GM21447 (cell line): ENCODE data around the gene CYP2B6.
"Not testable (repeated sequence)": the region's sequence is repeated elsewhere in the genome, so short reads cannot be mapped to it uniquely, and the experiment has no call there.

ENCODE experiments used
- ATAC-seq: cut with Tn5 transposase; IDR thresholded peaks from one replicate; pipeline ENCODE4 v1.9.1; 2021; ENCODE audit not compliant: unreplicated experiment

CYP2B6 gene

DNA sequence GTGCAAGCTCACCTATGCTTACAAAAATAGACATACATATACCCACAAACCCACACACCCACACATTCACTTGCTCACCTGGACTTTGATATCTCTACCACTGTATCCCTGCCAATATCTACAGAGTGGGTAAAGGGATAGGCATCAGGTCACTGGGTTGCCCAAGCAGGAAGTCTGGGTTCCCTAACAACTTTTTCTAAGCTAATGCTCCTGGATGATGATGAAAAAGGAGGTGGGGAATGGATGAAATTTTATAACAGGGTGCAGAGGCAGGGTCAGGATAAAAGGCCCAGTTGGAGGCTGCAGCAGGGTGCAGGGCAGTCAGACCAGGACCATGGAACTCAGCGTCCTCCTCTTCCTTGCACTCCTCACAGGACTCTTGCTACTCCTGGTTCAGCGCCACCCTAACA lies at the start of gene CYP2B6:
TSS of gene CYP2B6 (plus strand) at position 311 of the 410 bp plus-strand sequence. CDS start at position 335, 24 bp downstream.
- ATAC-seq, result no peak

DNA sequence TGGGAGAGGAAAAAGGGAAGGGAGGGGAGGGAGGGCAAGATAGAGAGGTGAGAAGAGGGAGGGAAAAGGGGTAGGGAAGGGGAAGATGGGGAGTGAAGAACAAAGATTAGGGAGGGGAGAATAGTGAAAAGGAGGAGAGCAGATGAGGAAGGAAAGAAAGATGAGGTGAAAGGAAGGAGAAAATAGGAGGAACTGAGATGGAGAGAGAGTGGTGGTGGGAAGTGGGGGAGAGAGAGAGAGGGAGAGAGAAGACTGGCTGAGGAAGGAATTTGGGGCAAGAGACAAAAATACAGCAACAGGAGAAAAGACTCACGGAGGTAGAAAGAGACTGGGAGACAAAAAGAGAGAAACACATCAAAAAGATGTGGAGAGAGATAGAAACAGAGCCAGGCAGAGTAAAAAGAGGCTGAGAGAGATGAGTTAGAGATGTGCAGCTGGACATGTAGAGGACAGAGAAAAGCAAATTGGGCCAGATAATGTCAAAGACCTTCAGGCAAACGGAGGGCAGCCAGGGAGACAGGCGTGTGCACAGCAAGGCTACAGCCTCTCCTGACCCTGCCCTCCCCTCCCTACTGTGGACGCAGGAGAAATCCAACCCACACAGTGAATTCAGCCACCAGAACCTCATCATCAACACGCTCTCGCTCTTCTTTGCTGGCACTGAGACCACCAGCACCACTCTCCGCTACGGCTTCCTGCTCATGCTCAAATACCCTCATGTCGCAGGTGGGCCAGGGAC lies 49.4 kb upstream of the CYP2B6 start:
- ATAC-seq, result no peak

DNA sequence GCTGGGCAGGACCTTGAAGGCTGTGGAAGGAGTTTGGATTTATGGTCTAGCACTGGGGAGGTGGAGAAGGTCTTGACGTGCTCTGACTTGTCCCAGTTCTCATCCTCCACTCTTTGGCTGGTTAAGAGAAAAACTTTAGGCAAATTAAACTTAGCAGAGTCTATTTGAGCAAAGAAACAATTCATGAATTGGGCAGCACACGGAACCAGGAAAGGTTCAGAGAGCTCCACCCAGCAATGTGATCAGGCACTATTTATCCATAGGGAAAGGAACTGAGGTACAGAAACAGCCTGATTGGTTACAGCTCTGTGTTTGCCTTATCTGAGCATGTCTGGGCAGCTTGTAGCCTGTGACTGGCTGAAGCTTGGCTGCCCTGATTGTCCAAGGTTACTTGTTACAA lies 45.4 kb upstream of the CYP2B6 start:
- no peak for ATAC-seq

DNA sequence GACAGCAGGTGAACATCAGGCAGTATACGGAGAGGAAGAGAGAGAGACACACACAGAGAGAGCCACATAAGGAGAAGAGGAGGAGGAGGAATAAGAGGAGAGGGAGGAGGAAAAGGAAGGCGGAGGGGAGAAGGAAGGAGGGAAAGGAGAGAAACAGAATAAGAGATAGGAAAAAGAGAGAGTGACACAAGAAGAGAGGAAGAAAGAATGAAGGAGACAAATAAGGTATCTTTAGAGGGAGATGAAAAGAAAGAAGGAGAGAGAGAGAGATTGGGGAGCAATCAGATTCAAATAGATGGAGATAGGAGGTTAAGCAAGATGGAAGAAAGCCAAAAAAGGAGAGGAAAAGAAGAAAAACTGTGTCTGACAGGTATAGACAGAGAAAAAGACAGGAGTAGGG lies 44.0 kb upstream of the CYP2B6 start:
- ATAC-seq, result no peak

DNA sequence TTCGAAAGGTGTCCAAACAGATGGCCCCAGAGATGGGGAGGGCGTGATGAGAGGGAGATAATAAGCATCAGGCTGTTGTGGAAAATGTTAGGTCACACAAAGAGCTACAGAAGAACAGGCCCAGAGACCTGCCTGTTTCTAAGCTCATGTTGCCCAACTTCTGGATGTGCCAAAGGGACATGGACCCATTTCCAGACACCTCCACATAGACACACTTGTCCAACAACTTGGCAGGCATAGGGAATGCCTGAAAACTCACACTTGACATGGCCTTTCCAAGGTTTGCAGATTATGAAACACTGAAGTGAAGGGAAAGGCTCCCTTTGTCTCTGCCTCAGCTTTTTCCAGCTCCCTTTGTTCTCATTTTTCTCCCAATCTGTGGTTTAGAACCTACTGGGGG lies 43.5 kb upstream of the CYP2B6 start:
- ATAC-seq, result no peak

DNA sequence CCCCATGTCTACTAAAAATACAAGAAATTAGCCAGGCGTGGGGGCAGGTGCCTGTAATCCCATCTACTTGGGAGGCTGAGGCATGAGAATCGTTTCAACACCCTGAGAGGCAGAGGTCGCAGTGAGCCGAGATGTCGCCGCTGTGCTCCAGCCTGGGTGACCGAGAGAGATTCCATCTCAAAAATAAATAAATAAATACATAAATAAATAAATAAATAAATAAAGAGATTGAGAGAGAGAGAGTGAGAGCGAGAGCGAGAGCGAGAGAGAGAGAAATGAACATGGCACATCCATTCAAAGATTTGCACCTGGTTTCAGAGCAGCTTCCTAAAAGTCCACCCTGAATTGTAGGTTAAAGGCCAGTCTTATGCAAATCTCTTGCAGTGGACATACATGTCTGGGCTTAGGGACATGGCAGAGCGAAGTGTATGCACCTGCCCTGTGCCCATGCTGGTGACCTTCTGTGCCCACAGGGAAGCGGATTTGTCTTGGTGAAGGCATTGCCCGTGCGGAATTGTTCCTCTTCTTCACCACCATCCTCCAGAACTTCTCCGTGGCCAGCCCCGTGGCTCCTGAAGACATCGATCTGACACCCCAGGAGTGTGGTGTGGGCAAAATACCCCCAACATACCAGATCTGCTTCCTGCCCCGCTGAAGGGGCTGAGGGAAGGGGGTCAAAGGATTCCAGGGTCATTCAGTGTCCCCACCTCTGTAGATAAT lies 42.3 kb upstream of the CYP2B6 start:
- no peak for ATAC-seq

DNA sequence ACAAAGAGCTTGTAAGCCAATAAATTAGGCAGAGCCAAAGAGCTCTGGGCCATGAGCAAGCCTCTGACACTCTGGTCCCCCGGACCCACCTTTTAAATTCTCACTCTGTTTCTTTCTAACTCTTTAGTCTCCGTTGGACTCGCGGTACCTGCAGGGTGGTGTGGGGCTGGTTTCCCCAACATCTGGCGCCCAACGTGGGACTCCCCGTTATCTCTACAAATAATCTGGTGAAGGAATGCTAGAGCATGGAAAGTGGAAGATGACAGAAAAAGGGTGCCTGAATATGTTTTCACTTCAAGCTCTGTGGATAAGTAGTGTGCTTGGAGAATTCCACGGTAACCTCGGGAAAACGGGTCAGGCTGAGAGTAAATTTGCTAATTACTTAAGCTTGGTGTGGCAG lies 36.5 kb upstream of the CYP2B6 start:
- ATAC-seq, result no peak

DNA sequence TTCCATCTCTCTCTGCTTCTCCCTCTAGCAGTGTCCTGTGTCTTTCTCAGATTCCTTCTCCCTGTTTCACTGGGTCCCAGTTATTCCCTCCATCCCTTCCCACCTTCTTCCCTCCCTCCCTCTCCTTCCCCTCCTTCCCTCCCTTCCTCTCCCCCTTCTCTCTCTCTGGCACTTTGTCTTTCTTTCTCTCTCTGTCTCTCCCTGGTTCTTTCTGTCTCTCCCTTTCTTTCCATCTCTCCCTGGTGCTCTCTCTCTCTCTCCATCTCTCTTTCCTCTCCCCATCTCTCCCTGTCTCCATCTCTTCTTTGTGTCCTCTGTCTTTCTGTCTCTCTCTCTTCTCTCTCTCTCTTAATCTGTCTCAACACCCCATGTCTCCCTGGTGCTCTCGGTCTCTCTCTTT lies 31.7 kb upstream of the CYP2B6 start:
- no peak for ATAC-seq

DNA sequence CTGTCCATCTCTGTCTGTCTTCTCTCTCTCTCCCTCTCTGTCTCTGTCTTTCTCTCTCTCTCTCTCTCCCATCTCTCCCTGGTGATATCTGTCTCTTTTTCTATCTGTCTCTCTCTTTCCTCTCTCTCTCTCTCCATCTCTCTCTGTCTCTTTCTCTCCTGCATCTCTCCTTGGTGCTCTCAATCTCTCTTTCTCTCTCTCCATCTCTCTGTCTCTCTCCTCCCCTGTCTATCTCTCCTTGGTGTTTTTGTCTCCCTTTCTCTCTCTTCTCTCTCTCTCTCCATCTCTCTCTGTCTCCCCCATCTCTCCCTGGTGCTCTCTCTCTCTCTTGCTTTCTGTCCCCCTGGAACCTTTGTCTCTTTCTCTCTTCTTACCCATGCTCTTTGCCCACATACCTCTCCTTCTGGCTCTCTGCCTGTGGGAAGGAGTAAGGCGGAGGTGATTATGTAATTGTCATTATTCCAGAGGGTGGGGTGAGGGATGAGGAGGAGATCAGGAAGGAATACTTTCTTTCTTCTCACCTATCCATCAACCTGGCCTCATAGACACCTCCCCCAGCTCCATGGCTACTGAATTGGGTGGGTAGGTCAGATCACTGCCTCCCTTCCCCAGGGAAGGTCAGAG lies 30.9 kb upstream of the CYP2B6 start:
- no peak for ATAC-seq

DNA sequence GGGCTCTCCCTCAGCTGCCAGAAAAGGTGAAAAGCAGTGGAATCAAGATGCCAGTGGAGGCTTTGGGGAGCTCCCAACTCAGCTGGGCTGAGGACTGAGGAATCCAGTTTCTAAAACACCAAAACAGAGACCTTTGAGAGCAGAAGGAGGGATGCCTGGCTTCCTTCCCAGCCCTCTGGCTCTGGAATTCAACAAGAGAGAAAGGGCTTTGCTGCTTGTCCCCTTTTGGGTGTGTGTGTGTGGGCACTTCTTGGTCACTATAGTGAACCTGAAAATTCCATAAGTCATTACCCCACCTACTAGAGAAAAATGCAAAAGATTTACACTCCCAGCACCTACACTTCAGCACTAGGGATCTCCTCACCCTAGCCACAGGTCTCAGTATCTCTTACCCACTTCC lies 30.3 kb upstream of the CYP2B6 start:
- no peak for ATAC-seq

DNA sequence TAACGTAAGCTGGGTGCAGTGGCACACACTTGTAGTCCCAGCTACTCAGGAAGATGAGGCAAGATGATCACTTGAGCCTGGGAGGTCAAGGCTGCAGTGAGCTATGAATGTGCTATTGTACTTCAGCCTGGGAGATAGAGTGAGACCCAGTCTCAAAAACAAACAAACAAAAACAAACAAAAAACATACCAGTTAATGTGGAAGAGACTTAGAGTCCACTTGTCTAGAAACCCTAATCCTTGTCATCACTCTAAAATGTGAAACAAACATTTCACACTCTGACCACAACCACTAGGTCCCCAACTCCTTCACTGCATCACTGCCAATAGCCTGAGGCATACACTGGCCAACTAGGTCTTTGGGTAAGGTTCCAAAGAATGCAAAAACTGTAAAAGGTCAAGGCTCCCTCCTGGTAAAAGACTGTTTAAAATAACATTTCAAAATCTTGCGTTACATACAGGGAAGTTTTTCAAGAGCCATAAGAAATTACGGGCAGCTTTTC lies 28.6 kb upstream of the CYP2B6 start:
- no peak for ATAC-seq

DNA sequence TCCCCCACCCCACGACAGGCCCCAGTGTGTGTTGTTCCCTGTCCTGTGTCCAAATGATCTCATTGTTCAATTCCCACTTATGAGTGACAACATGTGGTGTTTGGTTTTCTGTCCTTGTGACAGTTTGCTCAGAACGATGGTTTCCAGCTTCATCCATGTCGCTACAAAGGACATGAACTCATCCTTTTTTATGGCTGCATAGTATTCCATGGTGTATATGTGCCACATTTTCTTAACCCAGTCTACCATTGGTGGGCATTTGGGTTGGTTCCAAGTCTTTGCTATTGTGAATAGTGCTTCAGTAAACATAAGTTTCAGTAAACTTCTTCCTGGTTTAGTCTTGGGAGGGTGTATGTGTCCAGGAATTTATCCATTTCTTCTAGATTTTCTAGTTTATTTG lies 26.7 kb upstream of the CYP2B6 start:
- ATAC-seq, result not testable (repeated sequence)

DNA sequence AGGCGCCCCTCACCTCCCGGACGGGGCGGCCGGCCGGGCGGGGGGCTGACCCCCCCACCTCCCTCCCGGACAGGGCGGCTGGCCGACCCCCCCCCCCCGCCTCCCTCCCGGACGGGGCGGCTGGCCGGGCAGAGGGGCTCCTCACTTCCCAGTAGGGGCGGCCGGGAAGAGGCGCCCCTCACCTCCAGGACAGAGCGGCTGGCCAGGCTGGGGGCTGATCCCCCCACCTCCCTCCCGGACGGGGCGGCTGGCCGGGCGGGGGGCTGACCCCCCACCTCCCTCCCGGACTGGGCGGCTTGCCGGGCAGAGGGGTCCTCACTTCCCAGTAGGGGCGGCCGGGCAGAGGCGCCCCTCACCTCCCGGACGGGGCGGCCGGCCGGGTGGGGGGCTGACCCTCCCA lies 25.7 kb upstream of the CYP2B6 start:
- ATAC-seq, result not testable (repeated sequence)

DNA sequence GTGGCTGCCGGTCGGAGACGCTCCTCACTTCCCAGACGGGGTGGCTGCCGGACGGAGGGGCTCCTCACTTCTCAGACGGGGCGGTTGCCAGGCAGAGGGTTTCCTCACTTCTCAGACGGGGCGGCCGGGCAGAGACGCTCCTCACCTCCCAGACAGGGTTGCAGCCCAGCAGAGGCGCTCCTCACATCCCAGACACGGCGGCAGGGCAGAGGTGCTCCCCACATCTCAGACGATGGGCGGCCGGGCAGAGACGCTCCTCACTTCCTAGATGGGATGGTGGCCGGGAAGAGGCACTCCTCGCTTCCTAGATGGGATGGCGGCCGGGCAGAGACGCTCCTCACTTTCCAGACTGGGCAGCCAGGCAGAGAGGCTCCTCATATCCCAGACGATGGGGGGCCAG lies 24.5 kb upstream of the CYP2B6 start:
- ATAC-seq, result not testable (repeated sequence)

DNA sequence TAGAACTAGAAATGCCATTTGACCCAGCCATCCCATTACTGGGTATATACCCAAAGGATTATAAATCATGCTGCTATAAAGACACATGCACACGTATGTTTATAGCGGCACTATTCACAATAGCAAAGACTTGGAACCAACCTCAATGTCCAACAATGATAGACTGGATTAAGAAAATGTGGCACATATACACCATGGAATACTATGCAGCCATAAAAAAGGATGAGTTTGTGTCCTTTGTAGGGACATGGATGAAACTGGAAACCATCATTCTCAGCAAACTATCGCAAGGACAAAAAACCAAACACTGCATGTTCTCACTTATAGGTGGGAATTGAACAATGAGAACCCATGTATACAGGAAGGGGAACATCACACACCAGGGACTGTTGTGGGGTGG lies 23.0 kb upstream of the CYP2B6 start:
- ATAC-seq, result not testable (repeated sequence)

DNA sequence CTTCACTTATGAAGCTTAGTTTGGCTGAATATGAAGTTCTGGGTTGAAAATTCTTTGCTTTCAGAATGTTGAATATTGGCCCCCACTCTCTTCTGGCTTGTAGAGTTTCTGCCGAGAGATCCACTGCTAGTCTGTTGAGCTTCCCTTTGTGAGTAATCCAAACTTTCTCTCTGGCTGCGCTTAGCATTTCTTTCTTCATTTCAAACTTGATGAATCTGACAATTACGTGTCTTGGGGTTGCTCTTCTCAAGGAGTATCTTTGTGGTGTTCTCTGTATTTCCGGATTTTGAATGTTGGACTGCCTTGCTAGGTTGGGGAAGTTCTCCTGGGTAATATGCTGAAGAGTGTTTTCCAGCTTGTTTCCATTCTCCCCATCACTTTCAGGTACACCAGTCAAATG lies 21.4 kb upstream of the CYP2B6 start:
- ATAC-seq, result not testable (repeated sequence)

DNA sequence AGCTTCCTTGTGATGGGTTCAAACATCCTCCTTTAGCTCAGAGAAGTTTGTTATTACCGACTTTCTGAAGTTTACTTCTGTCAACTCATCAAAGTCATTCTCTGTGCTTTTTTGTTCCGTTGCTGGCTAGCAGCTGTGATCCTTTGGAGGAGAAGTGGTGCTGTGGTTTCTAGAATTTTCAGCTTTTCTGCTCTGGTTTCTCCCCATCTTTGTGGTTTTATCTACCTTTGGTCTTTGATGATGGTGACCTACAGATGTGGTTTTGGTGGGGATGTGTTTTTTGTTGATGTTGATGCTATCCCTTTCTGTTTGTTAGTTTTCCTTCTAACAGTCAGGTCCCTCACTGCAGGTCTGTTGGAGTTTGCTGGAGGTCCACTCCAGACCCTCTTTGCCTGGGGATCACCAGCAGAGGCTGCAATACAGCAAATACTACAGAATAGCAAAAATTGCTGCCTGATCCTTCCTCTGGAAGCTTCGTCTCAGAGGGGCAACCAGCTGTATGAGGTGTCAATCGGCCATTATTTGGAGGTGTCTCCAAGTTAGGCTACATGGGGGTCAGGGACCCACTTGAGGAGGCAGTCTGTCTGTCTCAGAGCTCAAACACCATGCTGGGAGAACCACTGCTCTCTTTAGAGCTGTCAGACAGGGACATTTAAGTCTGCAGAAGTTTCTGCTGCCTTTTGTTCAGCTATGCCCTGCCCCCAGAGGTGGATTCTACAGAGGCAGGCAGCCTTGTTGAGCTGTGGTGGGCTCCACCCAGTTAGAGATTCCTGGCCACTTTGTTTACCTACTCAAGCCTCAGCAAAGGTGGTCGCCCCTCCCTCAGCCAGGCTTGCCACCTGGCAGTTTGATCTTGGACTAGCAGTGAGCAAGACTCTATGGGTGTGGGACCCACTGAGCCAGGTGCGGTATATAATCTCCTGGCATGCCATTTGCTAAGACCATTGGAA lies 20.4 kb upstream of the CYP2B6 start:
- ATAC-seq, result not testable (repeated sequence)

DNA sequence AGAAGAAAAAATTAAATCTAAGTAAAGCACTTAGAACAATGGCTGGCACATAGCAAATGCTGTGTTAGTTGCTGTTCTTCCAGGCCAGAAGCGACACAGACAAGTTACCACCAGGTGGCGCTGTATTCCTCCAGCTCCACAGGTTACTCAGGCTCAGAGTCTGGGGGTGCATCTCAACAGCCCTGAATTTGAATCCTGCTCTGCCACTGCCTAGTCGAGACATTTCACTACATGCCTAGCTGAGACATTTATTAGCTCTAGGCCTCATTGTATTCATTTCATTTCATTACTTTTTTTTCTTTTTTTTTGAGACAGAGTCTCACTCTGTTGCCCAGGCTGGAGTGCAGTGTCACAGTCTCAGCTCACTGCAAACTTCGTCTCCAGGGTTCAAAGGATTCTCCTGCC lies 16.4 kb upstream of the CYP2B6 start:
- no peak for ATAC-seq

DNA sequence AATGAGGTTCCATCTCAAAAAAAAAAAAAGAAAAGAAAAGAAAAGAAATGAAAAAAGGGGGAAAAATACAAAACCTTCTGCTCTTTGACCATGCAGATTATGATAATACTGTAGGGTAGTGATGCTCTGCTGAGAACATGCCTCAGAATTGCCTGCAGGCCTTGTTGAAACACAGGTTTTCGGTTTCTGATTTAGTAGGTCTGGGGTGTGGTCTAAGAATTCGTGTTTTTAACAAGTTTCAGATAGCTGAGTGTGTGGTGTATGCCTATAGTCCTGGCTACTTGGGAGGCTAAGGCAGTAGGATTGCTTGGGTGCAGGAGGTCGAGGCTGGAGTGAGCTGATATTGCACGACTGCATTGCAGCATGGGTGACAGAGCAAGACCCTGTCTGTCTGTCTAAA lies 14.9 kb upstream of the CYP2B6 start:
- ATAC-seq, result no peak

DNA sequence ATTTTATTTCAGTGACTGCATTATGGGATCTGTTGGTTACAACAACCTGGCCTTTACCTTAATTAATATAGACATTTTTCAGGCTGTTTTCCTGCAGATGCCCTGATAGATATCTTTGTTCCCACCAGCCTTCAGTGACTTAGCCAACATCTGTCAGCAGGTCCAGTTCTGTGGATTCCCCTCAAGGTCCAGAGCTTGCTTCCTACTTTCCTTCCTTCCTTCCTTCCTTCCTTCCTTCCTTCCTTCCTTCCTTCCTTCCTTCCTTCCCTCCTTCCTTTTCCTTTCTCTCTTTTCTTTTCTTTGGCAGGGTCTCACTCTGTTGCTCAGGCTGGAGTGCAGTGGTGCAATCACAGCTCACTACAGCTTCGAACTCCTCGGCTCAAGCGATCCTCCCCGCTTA lies 14.4 kb upstream of the CYP2B6 start:
- no peak for ATAC-seq

DNA sequence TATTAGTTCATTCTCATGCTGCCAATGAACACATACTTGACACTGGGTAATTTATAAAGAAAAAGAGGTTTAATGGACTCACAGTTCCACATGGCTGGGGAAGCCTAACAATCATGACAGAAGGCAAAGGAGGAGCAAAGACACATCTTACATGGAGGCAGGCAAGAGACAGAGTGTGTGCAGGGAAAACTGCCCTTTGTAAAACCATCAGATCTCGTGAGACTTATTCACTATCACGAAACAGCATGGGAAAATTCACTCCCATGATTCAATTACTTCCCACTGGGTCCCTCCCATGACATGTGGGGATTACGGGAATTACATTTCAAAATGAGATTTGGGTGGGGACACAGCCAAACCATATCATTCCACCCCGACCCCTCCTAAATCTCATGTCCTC lies 11.3 kb upstream of the CYP2B6 start:
- not testable (repeated sequence) for ATAC-seq
